SK-N-MC (cell line): Measurements from ENCODE around the gene S100A14.

ENCODE experiments used
- EZH2 ChIP-seq: fragments of 200-600 bp; sonication (generic); IDR thresholded peaks from one replicate; pipeline ENCODE4 v1.6.1; 2017; ENCODE audit warnings: antibody characterized with exemption
- POLR2AphosphoS5 ChIP-seq: IDR thresholded peaks from 2 replicates; pipeline ENCODE4 v1.6.1; 2012; ENCODE audit warnings: mild to moderate bottlenecking, low read depth, low read length, borderline replicate concordance

- TF ChIP-seq EZH2 = no peak
- TF ChIP-seq POLR2AphosphoS5 = no peak
Measured at GRCh38 chr1:153615406-153615805, 719 bp downstream of the S100A14 start.
